Tibial nerve (tissue), 4 donors: ENCODE measurements around the gene TXNDC2. TPM values are rescaled to one million over a fixed set of nuclear protein-coding genes. Genes with fewer than 3 reads are reported as not detected.
"Not testable (repeated sequence)": the region's sequence is repeated elsewhere in the genome, so short reads cannot be mapped to it uniquely, and the experiment has no call there.

ENCODE experiments used
- DNase-seq, 2 donors: peaks; one replicate each; pipeline ENCODE4 v3.0.0-alpha.2; 2019; ENCODE audit warnings: low spot score in 2 of 2
- H3K27ac ChIP-seq, 4 donors: fragments of 200-600 bp; sonication (generic) in 3 of 4; one replicate each; pipeline ENCODE4 v1.5.1; 2017 to 2019; ENCODE audit warnings: mild to moderate bottlenecking in 1 of 4
- H3K27me3 ChIP-seq, 2 donors: fragments of 200-600 bp; sonication (generic) in 1 of 2; one replicate each; pipeline versions ENCODE4 v1.5.1 to v1.6.0; 2017 to 2019
- H3K36me3 ChIP-seq, 3 donors: fragments of 200-600 bp; sonication (generic); one replicate each; pipeline ENCODE4 v1.5.1; 2018 to 2019
- H3K4me1 ChIP-seq, 4 donors: fragments of 200-600 bp; sonication (generic) in 3 of 4; one replicate each; pipeline ENCODE4 v1.5.1; 2017 to 2019
- H3K4me3 ChIP-seq, 4 donors: fragments of 200-600 bp; sonication (generic) in 3 of 4; one replicate each; pipeline ENCODE4 v1.5.1; 2017 to 2019; ENCODE audit warnings: mild to moderate bottlenecking in 1 of 4, moderate library complexity in 1 of 4
- H3K9me3 ChIP-seq, 4 donors: fragments of 200-600 bp; sonication (generic) in 3 of 4; one replicate each; pipeline ENCODE4 v1.5.1; 2017 to 2019
- EP300 ChIP-seq, 2 donors: sonication (generic); formaldehyde crosslinking; IDR thresholded peaks; one replicate each; pipeline ENCODE4 v1.6.1; 2017; ENCODE audit warnings: antibody characterized with exemption in 2 of 2, mild to moderate bottlenecking in 1 of 2
- POLR2A ChIP-seq, 2 donors: fragments of 450-650 bp; IDR thresholded peaks; one replicate each; pipeline ENCODE4 v1.6.1; 2017; ENCODE audit warnings: antibody characterized with exemption in 2 of 2, mild to moderate bottlenecking in 2 of 2, moderate library complexity in 2 of 2
- WGBS, 2 donors: methylation state at CpG; one replicate each; pipeline ENCODE4 v1.1.5; 2018; 5-methylcytosine and 5-hydroxymethylcytosine counted together
- total RNA-seq, 4 donors: library from RNA; depleted of rRNA; stranded (reverse); fragments of >200 nt; gene quantifications; one replicate each; pipeline ENCODE4 v1.1.0, GENCODE V29; 2016
- TF ChIP-seq, protein P1 (sequence below), 5 experiments: fragments of 200-600 bp in 3 of 5; fragments of 450-650 bp in 2 of 5; sonication (generic) in 3 of 5; IDR thresholded peaks; one replicate each; pipeline ENCODE4 v1.5.1; 2016 to 2019; ENCODE audit warnings: antibody characterized with exemption in 5 of 5, mild to moderate bottlenecking in 3 of 5, moderate library complexity in 2 of 5

TXNDC2 gene
- total RNA-seq, 4 donors from 2014 or later, result 0.20 TPM; not detected in 3

DNA sequence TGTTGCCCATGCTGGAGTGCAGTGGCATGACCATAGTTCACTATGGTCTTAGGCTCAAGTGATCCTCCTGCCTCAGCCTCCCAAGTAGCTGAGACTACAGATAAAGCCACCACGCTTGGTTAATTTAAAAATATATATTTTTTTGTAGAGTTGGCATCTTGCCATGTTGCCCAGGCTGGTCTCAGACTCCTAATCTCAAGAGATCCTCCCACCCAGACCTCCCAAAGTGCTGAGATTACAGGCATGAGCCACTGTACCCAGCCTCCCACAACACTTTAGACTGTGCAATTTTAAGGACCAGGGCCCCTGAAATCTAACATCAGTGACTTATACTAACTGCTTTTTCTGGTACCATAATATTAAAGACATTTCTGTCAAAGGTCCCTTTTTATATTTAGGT, 5.2 kb downstream of the TXNDC2 start:
- H3K27ac ChIP-seq, result no peak overlapping the region
- H3K27me3 ChIP-seq, result no peaks in the 10 kb centered on the region
- no peak for DNase-seq
- H3K9me3 ChIP-seq, result no peaks in the 10 kb centered on the region
- no peaks in the 10 kb centered on the region for H3K4me1 ChIP-seq
- WGBS, 2 donors, result 55 to 86% methylated on average over 1 of the region's 1 CpG
- no peak for TF ChIP-seq EP300 (IDR thresholded peaks at IDR 0.05)
- TF ChIP-seq, protein P1, sequence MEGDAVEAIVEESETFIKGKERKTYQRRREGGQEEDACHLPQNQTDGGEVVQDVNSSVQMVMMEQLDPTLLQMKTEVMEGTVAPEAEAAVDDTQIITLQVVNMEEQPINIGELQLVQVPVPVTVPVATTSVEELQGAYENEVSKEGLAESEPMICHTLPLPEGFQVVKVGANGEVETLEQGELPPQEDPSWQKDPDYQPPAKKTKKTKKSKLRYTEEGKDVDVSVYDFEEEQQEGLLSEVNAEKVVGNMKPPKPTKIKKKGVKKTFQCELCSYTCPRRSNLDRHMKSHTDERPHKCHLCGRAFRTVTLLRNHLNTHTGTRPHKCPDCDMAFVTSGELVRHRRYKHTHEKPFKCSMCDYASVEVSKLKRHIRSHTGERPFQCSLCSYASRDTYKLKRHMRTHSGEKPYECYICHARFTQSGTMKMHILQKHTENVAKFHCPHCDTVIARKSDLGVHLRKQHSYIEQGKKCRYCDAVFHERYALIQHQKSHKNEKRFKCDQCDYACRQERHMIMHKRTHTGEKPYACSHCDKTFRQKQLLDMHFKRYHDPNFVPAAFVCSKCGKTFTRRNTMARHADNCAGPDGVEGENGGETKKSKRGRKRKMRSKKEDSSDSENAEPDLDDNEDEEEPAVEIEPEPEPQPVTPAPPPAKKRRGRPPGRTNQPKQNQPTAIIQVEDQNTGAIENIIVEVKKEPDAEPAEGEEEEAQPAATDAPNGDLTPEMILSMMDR (IDR thresholded peaks at IDR 0.05), result no peak
- no peak for TF ChIP-seq POLR2A (IDR thresholded peaks at IDR 0.05)
- H3K36me3 ChIP-seq, result no peaks in the 10 kb centered on the region
- no peak overlapping the region for H3K4me3 ChIP-seq

DNA sequence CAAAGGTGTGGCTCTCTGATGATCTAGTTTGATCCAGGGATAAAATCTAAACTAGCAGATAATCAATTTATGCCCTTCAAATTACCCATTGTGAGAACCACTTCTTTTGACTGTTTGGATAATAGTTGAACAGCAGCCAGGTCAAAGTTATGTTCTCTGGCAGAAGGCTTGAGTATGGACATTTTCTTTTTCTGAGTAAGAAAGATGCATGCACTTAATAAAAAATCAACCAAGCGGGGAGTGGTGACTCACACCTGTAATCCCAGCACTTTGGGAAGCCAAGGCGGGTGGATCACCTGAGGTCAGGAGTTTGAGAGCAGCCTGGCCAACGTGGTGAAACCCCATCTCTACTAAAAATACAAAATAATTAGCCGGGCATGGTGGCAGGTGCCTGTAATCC, 5.7 kb downstream of the TXNDC2 start:
- not testable (repeated sequence) for H3K9me3 ChIP-seq, H3K27ac ChIP-seq, H3K4me3 ChIP-seq, H3K36me3 ChIP-seq, H3K4me1 ChIP-seq, H3K27me3 ChIP-seq, DNase-seq
- 74 to 86% methylated on average over 4 of the region's 4 CpGs for whole genome bisulfite sequencing, 2 donors

DNA sequence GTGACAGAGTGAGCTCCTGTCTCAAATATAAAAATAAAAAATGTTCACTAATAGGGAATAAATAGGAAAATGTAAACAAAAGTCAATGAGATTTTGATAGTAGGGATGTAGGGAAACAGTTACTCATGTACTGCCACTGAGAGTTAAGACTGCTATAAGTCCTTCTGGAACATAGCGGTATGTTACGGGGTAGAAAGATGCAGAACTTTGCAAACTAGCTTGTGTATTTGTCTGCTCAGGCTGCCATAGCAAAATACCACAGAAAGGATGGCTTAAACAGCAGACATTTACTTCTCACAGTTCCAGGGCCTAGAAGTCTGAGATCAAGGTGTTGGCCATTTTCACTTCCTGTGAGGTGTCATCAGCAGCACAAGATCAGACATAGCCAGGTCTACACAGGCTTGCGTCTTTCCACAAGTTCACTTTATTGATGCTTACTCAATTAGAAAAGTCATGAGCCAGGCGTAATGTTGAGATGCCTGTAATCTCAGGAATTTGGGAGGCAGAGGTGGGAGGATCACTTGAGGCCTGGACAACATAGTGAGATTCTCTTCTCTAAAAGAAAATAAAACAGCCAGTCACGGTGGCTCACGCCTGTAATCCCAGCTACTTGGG, 8.8 kb downstream of the TXNDC2 start:
- Histone ChIP-seq H3K36me3 (no peaks in the 10 kb centered on the region), H3K4me1 (no peaks in the 10 kb centered on the region), H3K27ac (no peak overlapping the region), H3K4me3 (no peak overlapping the region), H3K9me3 (no peaks in the 10 kb centered on the region), H3K27me3 (no peaks in the 10 kb centered on the region)
- TF ChIP-seq, protein P1 (IDR thresholded peaks at IDR 0.05), result no peak
- TF ChIP-seq POLR2A (IDR thresholded peaks at IDR 0.05), result no peak
- no peak for TF ChIP-seq EP300 (IDR thresholded peaks at IDR 0.05)
- DNase-seq, result no peak
- 97 to 99% methylated on average over 6 of the region's 6 CpGs for WGBS, 2 donors

DNA sequence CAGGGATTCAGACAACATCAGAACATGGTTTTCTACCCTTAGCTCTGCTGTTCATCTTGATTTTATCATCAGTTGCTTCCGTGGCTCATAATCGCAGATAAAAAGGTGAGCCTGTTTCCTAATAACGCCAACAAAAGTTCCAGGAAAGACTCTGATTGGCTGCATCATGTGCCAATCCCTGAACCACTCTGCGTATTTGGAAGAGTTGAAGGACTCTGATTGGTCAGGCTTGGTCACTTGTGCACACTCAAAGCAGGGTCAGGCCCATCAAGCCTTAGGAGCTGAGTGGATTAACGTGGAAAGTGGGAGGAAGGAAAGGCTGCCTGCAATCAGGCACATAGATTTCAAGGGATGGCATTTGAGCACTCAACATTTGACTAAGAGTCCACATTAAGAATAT, 11.4 kb downstream of the TXNDC2 start:
- H3K27me3 ChIP-seq, result no peaks in the 10 kb centered on the region
- no peak overlapping the region for H3K4me3 ChIP-seq
- no peaks in the 10 kb centered on the region for H3K4me1 ChIP-seq
- H3K36me3 ChIP-seq, result no peaks in the 10 kb centered on the region
- 92 to 96% methylated on average over 5 of the region's 5 CpGs for WGBS, 2 donors
- no peaks in the 10 kb centered on the region for H3K9me3 ChIP-seq
- TF ChIP-seq, protein P1 (IDR thresholded peaks at IDR 0.05), result no peak
- TF ChIP-seq EP300 (IDR thresholded peaks at IDR 0.05), result no peak
- no peak for TF ChIP-seq POLR2A (IDR thresholded peaks at IDR 0.05)
- no peak overlapping the region for H3K27ac ChIP-seq
- DNase-seq, result no peak

DNA sequence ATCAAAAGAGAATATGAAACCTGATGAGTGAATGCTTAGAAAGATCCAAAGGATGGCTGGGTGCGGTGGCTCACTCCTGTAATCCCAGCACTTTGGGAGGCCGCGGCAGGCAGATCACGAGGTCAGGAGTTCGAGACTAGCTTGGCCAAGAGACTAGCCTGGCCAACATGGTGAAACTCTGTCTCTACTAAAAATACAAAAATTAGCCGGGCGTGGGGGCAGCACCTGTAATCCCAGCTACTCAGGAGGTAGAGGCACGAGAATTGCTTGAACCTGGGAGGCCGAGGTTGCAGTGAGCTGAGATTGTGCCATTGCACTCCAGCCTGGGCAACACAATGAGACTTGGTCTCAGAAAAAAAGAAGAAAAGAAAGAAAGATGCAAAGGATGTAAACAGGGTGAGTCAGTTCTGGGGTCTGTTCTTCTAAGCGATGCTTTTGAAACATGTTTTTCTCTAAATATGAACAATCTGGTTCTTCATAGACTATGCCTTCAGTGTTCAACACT, 12.1 kb downstream of the TXNDC2 start:
- H3K4me3 ChIP-seq, H3K36me3 ChIP-seq, H3K9me3 ChIP-seq, H3K27me3 ChIP-seq, DNase-seq, H3K4me1 ChIP-seq: not testable (repeated sequence)
- 86 to 90% methylated on average over 10 of the region's 10 CpGs for WGBS, 2 donors
- peak overlapping the region in 1 of 4 donors; percentile 67 for H3K27ac ChIP-seq

DNA sequence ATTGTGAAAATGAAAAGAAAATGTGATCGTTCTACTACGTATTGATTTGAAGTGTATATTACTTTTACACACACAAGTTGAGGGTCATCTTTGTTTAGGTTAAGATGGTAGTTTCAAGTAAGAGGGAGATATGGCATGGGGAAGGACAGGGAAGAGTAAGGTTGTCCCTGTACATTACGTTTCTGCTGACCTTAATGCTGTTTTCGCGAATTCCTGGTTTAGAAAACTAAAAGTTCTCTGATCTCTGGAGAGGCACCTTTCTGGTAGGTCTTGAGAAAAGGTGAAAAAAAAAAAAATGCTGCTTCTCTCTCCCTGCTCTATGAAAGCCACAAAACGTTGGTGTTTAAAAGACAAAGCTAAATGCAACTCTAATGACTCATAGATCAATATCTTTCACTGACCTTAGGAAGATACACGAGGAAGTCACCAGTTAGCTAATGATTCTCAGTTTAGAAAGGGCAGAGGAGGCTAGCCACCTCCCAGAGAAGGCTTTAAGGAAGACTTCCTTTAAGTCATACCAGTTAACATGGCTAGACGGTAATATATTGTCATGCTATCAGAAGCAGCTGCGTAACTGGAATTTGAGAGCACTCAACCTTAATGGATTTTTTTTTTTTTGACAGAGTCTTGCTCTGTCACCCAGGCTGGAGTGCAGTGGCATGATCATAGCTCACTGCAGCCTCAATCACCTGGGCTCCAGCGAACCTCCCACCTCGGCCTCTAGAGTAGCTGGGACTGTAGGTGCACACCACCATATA, 13.2 kb downstream of the TXNDC2 start:
- Histone ChIP-seq H3K4me1 (no peaks in the 10 kb centered on the region), H3K9me3 (no peaks in the 10 kb centered on the region), H3K27me3 (no peaks in the 10 kb centered on the region), H3K27ac (peak overlapping the region in 1 of 4 donors; percentile 67), H3K4me3 (no peak overlapping the region), H3K36me3 (no peaks in the 10 kb centered on the region)
- TF ChIP-seq EP300 (IDR thresholded peaks at IDR 0.05) (no peak), POLR2A (IDR thresholded peaks at IDR 0.05) (no peak)
- TF ChIP-seq, protein P1 (IDR thresholded peaks at IDR 0.05), result no peak
- 81% methylated on average over 11 of the region's 11 CpGs for whole genome bisulfite sequencing, 2 donors
- DNase-seq, result no peak

DNA sequence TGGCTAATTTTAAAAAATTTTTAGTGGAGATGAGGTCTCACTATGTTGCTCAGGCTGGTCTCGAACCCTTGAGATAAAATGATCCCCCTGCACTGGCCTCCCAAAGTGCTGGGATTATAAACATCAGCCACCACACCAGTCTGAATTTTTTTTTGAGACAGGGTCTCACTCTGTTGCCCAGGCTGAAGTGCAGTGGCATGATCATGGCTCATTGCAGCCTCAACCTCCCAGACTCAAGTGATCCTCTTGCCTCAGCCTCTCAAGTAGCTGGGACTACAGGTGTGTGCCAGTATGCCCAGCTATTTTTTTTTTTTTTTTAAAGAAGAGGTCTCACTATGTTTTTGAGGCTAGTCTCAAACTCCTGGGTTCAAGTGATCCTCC, 13.8 kb downstream of the TXNDC2 start:
- not testable (repeated sequence) for H3K4me3 ChIP-seq, H3K4me1 ChIP-seq, H3K36me3 ChIP-seq, H3K9me3 ChIP-seq, H3K27me3 ChIP-seq, DNase-seq, H3K27ac ChIP-seq
- 100% methylated on average over 1 of the region's 1 CpG for WGBS, 2 donors
